ENCODE results near the gene TNS1. TPM values are rescaled to one million over a fixed set of nuclear protein-coding genes. Genes with fewer than 3 reads are reported as not detected.

Gene TNS1
- total RNA-seq, 2 donors from 2014 or later: 20.6 to 164 TPM

GRCh38 chr2:217958206-217958883 lies 44.5 kb downstream of the TNS1 start:
- intact Hi-C loops (cut with DNase I): no loop called here
- TF ChIP-seq, protein P1, sequence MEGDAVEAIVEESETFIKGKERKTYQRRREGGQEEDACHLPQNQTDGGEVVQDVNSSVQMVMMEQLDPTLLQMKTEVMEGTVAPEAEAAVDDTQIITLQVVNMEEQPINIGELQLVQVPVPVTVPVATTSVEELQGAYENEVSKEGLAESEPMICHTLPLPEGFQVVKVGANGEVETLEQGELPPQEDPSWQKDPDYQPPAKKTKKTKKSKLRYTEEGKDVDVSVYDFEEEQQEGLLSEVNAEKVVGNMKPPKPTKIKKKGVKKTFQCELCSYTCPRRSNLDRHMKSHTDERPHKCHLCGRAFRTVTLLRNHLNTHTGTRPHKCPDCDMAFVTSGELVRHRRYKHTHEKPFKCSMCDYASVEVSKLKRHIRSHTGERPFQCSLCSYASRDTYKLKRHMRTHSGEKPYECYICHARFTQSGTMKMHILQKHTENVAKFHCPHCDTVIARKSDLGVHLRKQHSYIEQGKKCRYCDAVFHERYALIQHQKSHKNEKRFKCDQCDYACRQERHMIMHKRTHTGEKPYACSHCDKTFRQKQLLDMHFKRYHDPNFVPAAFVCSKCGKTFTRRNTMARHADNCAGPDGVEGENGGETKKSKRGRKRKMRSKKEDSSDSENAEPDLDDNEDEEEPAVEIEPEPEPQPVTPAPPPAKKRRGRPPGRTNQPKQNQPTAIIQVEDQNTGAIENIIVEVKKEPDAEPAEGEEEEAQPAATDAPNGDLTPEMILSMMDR (IDR thresholded peaks at IDR 0.05): no peak
- H3K36me3 ChIP-seq: no peaks in the 10 kb centered on the region
- no peaks in the 10 kb centered on the region for H3K9me3 ChIP-seq
- H3K27me3 ChIP-seq: no peaks in the 10 kb centered on the region
- no peak overlapping the region for H3K9ac ChIP-seq (ENCODE audit: low read depth in 2 of 2, low read length in 2 of 2)
- H3K4me3 ChIP-seq: no peak overlapping the region
- H3K27ac ChIP-seq: no peak overlapping the region
- DNase-seq: no peak
- H3K4me1 ChIP-seq: no peaks in the 10 kb centered on the region

GRCh38 chr2:217956586-217957457 lies 46.0 kb downstream of the TNS1 start:
- no peaks in the 10 kb centered on the region for H3K4me1 ChIP-seq
- no peaks in the 10 kb centered on the region for H3K36me3 ChIP-seq
- H3K27ac ChIP-seq: peak overlapping the region; percentile 40
- no peaks in the 10 kb centered on the region for H3K27me3 ChIP-seq
- H3K9me3 ChIP-seq: no peaks in the 10 kb centered on the region
- no peak overlapping the region for H3K9ac ChIP-seq (ENCODE audit: low read depth in 2 of 2, low read length in 2 of 2)
- no peak overlapping the region for H3K4me3 ChIP-seq
- intact Hi-C loops (cut with DNase I): no loop called here
- DNase-seq: no peak
- TF ChIP-seq, protein P1 (IDR thresholded peaks at IDR 0.05): no peak

DNA sequence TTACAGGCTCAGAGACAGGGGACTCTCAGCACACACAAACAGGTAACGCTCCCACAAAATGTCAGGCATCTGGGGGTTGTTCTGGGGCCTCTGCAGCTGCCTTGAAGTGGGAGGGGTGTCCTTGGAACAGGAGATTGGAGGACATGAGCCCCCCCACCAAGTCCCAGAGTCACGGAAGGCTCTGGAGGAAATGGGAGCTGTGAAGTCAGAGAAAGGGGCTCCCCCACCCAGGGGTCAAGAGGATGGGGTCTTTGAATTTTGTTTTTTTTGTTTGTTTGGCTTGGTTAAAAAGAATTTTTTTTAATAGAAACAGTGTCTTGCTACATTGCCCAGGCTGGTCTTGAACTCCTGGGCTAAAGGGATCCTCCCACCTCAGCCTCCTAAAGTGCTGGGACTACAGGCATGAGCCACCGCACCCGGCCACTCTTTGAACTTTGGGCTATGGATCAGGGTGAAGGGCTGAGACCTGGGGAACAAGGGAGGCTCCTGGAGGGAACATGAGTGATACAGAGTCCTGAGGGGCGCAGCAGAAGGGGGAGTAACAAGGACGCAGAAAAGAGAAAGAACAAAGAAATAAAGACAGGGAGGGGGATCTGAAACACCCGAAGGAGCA lies 46.8 kb downstream of the TNS1 start:
- TF ChIP-seq, protein P1 (IDR thresholded peaks at IDR 0.05): no peak
- no peaks in the 10 kb centered on the region for H3K36me3 ChIP-seq
- H3K9me3 ChIP-seq: no peaks in the 10 kb centered on the region
- no peaks in the 10 kb centered on the region for H3K27me3 ChIP-seq
- intact Hi-C loops (cut with DNase I): no loop called here
- no peak overlapping the region for H3K4me3 ChIP-seq
- no peak overlapping the region for H3K27ac ChIP-seq
- no peak overlapping the region for H3K9ac ChIP-seq (ENCODE audit: low read depth in 2 of 2, low read length in 2 of 2)
- no peak for DNase-seq
- H3K4me1 ChIP-seq: no peaks in the 10 kb centered on the region

- Histone ChIP-seq H3K27me3 (no peaks in the 10 kb centered on the region), H3K9me3 (no peaks in the 10 kb centered on the region), H3K36me3 (no peaks in the 10 kb centered on the region), H3K9ac (ENCODE audit: low read depth in 2 of 2, low read length in 2 of 2) (no peak overlapping the region), H3K27ac (no peak overlapping the region), H3K4me1 (no peaks in the 10 kb centered on the region), H3K4me3 (no peak overlapping the region)
- intact Hi-C loops (cut with DNase I): no loop called here
- DNase-seq: no peak
- TF ChIP-seq, protein P1 (IDR thresholded peaks at IDR 0.05): no peak
Observed at GRCh38 chr2:217954971-217955740, 47.6 kb downstream of the TNS1 start.

DNA sequence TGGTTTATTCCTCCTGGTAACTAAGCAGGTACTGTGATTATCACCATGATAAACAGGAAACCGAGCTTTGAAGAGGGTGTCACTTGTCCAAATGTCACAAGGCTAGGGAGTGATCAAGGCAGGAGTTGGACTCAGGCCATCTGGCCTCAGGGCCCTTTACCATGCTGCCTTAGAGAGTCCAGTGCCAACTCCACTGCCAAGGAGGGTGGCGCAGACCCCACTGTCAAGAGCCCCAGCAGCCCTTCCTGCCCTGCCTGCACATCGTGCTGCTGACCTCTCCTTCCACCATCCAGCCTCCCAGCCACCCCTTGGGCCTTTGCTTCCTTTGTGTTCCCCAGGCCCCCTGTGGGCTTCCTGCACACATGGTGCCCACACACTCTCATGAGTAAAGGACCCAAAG lies 48.3 kb downstream of the TNS1 start:
- no peak for DNase-seq
- Histone ChIP-seq H3K36me3 (no peaks in the 10 kb centered on the region), H3K27ac (peak overlapping the region; percentile 3), H3K9me3 (no peaks in the 10 kb centered on the region), H3K4me3 (no peak overlapping the region), H3K9ac (ENCODE audit: low read depth in 2 of 2, low read length in 2 of 2) (peak overlapping the region in 1 of 2 donors; percentile 24), H3K4me1 (no peaks in the 10 kb centered on the region), H3K27me3 (no peaks in the 10 kb centered on the region)
- TF ChIP-seq, protein P1 (IDR thresholded peaks at IDR 0.05): no peak
- intact Hi-C loops (cut with DNase I): no loop called here

Data from colonic mucosa (tissue), 4 donors.